ENCODE results near the gene DCAF7. TPM values are rescaled to one million over a fixed set of nuclear protein-coding genes. Genes with fewer than 3 reads are reported as not detected.

Gene DCAF7
- total RNA-seq (2014; rRNA removed; shearing (Covaris generic)): 25.4 and 27.5 TPM in 2 replicates

GRCh38 chr17:63549946-63550816 is at the start of gene DCAF7:
DCAF7 (plus strand) TSS chr17:63550477; CDS start chr17:63550678, 201 bp downstream.

DNA sequence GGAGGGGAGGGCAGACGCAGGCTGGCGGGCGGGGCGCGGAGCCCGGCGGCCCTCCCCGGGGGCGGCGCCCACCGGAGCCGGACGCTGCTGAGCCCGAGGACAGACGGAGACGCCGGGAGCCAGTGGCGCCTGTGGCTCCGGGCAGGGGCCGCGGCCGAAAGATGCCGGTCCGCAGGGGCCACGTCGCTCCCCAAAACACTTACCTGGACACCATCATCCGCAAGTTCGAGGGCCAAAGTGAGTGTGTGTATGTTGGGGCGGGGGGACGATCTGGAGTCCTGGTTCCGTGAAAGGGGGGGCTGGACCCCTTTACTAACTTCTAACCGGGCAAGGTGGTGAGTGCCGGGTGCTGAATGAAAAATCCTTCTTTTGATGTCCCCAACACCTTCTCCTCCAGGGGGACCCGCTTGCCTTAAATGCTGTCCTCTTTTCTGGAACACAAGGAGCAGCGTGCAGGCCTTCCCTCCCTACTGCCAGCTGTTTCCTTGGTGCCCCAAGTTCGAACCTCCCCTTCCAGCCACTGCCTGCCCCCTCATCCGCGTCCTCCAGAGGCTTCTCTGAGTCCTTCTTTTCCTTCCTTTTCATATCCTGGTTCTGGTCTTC is 26.9 kb upstream of the DCAF7 start, which contains the start of gene KCNH6:
Gene KCNH6, plus strand, starts transcription at position 106 of the 603 bp plus-strand sequence. Its CDS starts 56 bp downstream, at position 162.

DNA sequence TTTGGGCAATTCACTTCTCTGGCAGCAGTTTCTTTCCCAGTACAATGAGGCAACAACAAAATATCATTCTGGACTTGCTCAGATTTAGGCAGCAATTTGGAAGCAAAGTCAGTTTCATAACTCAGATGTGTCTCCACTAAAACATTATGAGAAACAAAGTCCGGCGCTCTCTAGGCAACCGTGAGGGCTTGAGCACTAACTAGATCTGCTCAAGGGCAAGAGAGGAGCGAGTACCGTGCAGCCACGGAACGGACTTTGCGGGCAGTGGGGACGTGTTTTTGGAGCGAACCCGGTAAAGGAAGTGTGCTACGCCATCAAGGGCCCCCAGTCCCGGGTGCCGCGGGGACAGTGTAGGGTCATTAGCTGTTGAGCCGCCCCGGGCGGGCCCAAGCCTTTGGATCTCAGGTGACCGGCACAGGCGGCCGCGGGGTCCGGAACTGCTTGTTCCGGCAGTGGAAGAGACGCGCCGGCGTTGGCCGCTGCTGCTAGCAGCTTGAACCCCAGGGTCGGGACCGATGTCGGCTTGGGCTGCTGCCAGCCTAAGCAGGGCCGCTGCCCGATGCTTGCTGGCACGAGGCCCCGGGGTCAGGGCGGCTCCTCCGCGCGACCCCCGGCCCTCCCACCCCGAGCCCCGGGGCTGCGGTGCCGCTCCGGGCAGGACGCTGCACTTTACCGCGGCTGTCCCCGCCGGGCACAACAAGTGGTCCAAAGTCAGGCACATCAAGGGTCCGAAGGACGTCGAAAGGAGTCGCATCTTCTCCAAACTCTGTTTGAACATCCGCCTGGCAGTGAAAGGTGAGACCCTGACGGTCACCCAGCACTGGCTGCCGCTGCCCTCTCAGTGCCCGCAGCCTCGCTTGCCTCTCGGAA is 50.5 kb downstream of the DCAF7 start, which contains the start of gene TACO1:
Gene TACO1, plus strand, starts transcription at position 327 of the 870 bp plus-strand sequence. Its CDS starts 189 bp downstream, at position 516.

DNA sequence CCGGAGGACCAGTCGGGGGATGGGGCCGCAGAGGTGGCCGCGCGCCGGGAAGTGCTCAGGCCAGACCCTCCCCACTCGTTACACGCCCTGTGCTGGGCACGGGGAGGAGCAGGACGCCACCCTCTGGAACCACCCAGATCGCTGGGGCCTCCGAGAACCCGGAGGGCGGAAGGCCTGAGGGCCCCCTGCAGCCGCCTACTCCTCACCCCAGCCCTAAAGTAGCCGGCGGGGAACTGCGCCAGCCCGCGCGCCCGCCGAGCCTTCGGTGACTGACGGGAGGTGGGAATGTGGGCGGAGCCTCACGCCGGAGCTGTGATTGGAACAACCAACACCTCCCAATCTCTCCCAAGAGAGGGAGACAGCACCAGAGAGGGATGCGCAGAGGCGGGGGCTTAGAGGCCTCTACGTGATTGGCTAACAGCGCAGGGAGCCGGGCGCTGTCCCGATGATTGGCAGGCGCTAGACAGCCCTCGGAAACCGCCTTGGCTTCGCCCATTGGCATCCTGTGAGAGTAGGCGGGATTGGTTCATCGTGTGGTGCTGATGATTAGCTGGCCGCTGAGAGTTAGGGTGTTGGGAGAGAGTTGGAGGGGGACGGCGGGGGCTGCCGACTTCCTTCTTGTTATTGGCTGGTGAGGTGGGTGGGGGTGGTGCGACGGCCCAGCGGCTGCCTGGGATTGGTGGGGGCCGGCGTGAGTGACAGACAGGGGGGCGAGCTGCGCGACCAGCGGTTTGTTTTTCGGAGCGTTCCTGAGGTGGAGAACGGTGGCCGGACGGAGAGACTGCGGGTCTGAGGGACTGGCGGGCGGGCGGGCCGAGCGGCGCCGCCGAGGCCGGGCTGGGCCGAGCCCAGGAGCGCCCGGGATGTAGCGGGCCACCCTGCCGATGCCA is 71.7 kb downstream of the DCAF7 start, which contains the start of gene MAP3K3:
Gene MAP3K3, plus strand, starts transcription at position 734 of the 890 bp plus-strand sequence. CDS start 343 bp downstream, outside the sequence.

Small RNA genes within 50 kb of the gene (small RNA-seq; reads per million reads assigned to genes)
- not detected for gene RNU6-288P

Other genes with a start within 250 kb of the DCAF7 start
- 28.0 and 34.9 TPM in 2 replicates for gene CYB561, start 104.2 kb upstream of the DCAF7 start, total RNA-seq (2014; rRNA removed; shearing (Covaris generic))
- gene ACE, start 73.4 kb upstream of the DCAF7 start, total RNA-seq (2014; rRNA removed; shearing (Covaris generic)): 2.5 and 2.6 TPM in 2 replicates
- gene KCNH6, start 27.1 kb upstream of the DCAF7 start, total RNA-seq (2014; rRNA removed; shearing (Covaris generic)): not detected in 2 replicates
- gene TACO1, start 50.4 kb downstream of the DCAF7 start, total RNA-seq (2014; rRNA removed; shearing (Covaris generic)): 30.1 and 30.6 TPM in 2 replicates
- 19.0 and 22.9 TPM in 2 replicates for gene MAP3K3, start 71.9 kb downstream of the DCAF7 start, total RNA-seq (2014; rRNA removed; shearing (Covaris generic))
- 20.9 and 23.7 TPM in 2 replicates for gene LIMD2, start 149.6 kb downstream of the DCAF7 start, total RNA-seq (2014; rRNA removed; shearing (Covaris generic))
- 18.3 and 22.6 TPM in 2 replicates for gene STRADA, start 191.3 kb downstream of the DCAF7 start, total RNA-seq (2014; rRNA removed; shearing (Covaris generic))
- 73.7 and 79.6 TPM in 2 replicates for gene CCDC47, start 223.1 kb downstream of the DCAF7 start, total RNA-seq (2014; rRNA removed; shearing (Covaris generic))
- 61.0 and 70.2 TPM in 2 replicates for gene DDX42, start 223.7 kb downstream of the DCAF7 start, total RNA-seq (2014; rRNA removed; shearing (Covaris generic))

All from A375 (cell line).